IMR-90 (cell line): ENCODE measurements around the gene SLC29A2. TPM values are rescaled to one million over a fixed set of nuclear protein-coding genes. Genes with fewer than 3 reads are reported as not detected.

Source experiments
- ATAC-seq: fragments of 200-7000 bp; cut with Tn5 transposase; 2 replicates; pipeline ENCODE4 v1.9.1; 2020; ENCODE audit warnings: low read depth, mild to moderate bottlenecking, moderate library complexity
- BruUV-seq: library from RNA; stranded (reverse); fragments of 400-500 nt; replicated peaks from 2 replicates; lab custom pipeline; 2021; lab: Mats Ljungman, UMichigan
- CTCF ChIA-PET: fragments of 300-600 bp; formaldehyde crosslinking; extraction: SDS; loops from one replicate; lab custom pipeline; 2021; ENCODE audit warnings: antibody characterized with exemption; lab: Yijun Ruan, JAX
- POLR2A ChIA-PET: fragments of 300-600 bp; sonication (Branson Sonifier 250); formaldehyde crosslinking; loops from one replicate; lab custom pipeline; 2022; ENCODE audit warnings: antibody characterized with exemption; ENCODE audit not compliant: unreplicated experiment; lab: Charles Lee
- DNase-seq: peaks from one replicate; pipeline ENCODE4 v3.0.0; 2013
- H2AFZ ChIP-seq: replicated peaks from 2 replicates; pipeline ENCODE3; 2013; ENCODE audit warnings: low read length, mild to moderate bottlenecking; ENCODE audit not compliant: poor library complexity
- H2AK5ac ChIP-seq: 2 replicates; pipeline ENCODE4 v1.6.1; 2013; ENCODE audit warnings: low read depth, low read length, inconsistent platforms
- H2AK9ac ChIP-seq: replicated peaks from 2 replicates; pipeline ENCODE3; 2013; ENCODE audit warnings: mild to moderate bottlenecking, low read depth, low read length, moderate library complexity; ENCODE audit not compliant: poor library complexity
- H2BK120ac ChIP-seq: 2 replicates; pipeline ENCODE4 v1.6.1; 2013; ENCODE audit warnings: low read depth, low read length, inconsistent platforms
- H2BK15ac ChIP-seq: 3 replicates; pipeline ENCODE4 v1.6.1; 2013; ENCODE audit warnings: low read depth, low read length, inconsistent platforms
- H2BK20ac ChIP-seq: 2 replicates; pipeline ENCODE4 v1.6.1; 2013; ENCODE audit warnings: low read depth, mild to moderate bottlenecking, inconsistent platforms, low read length, moderate library complexity
- H2BK5ac ChIP-seq: 2 replicates; pipeline ENCODE4 v1.6.1; 2013; ENCODE audit warnings: mild to moderate bottlenecking, low read depth, low read length, inconsistent platforms; ENCODE audit not compliant: poor library complexity, severe bottlenecking
- H3K14ac ChIP-seq: replicated peaks from 2 replicates; pipeline ENCODE4 v1.6.1; 2013; ENCODE audit warnings: low read depth, low read length, inconsistent platforms
- H3K18ac ChIP-seq: 2 replicates; pipeline ENCODE4 v1.6.1; 2013; ENCODE audit warnings: low read depth, low read length, control low read depth
- H3K23ac ChIP-seq: 2 replicates; pipeline ENCODE4 v1.6.1; 2013; ENCODE audit warnings: low read depth, low read length, inconsistent platforms
- H3K27ac ChIP-seq: 2 replicates; pipeline ENCODE4 v1.5.1; 2013; ENCODE audit warnings: mild to moderate bottlenecking, control low read depth, low read length; ENCODE audit not compliant: insufficient read depth
- H3K27me3 ChIP-seq: 2 replicates; pipeline ENCODE4 v1.6.1; 2013; ENCODE audit warnings: low read length; ENCODE audit not compliant: control insufficient read depth, insufficient read depth
- H3K36me3 ChIP-seq: 2 replicates; pipeline ENCODE4 v1.6.1; 2013; ENCODE audit warnings: low read length, mixed read lengths; ENCODE audit not compliant: control insufficient read depth, insufficient read depth
- H3K4ac ChIP-seq: 2 replicates; pipeline ENCODE4 v1.6.1; 2013; ENCODE audit warnings: low read depth, low read length, inconsistent platforms
- H3K4me1 ChIP-seq: 2 replicates; pipeline ENCODE4 v1.6.1; 2013; ENCODE audit warnings: low read length, mixed read lengths; ENCODE audit not compliant: control insufficient read depth, insufficient read depth
- H3K4me2 ChIP-seq: 2 replicates; pipeline ENCODE4 v1.6.1; 2013; ENCODE audit warnings: low read depth, mild to moderate bottlenecking, control low read depth, low read length, moderate library complexity
- H3K4me3 ChIP-seq: 2 replicates; pipeline ENCODE4 v1.5.1; 2013; ENCODE audit warnings: low read depth, mild to moderate bottlenecking, control low read depth, low read length, moderate library complexity; ENCODE audit not compliant: insufficient read depth
- H3K56ac ChIP-seq: 2 replicates; pipeline ENCODE4 v1.6.1; 2013; ENCODE audit warnings: low read length, inconsistent platforms; ENCODE audit not compliant: insufficient read depth; ENCODE audit errors: extremely low read depth
- H3K79me1 ChIP-seq, 2 experiments: 2 replicates each; pipeline ENCODE4 v1.6.1; 2013; ENCODE audit warnings: low read length in 2 of 2, inconsistent platforms in 1 of 2, low read depth in 1 of 2
- H3K9ac ChIP-seq: 2 replicates; pipeline ENCODE4 v1.6.1; 2013; ENCODE audit warnings: low read depth, low read length, control low read depth
- H3K9me1 ChIP-seq: 2 replicates; pipeline ENCODE4 v1.6.1; 2013; ENCODE audit warnings: low read length, inconsistent platforms; ENCODE audit not compliant: insufficient read depth
- H3K9me3 ChIP-seq: 2 replicates; pipeline ENCODE4 v1.6.1; 2013; ENCODE audit warnings: low read length; ENCODE audit not compliant: control insufficient read depth, insufficient read depth
- H4K20me1 ChIP-seq: 2 replicates; pipeline ENCODE4 v1.6.1; 2013; ENCODE audit warnings: low read length, inconsistent platforms; ENCODE audit not compliant: insufficient read depth
- H4K5ac ChIP-seq: 2 replicates; pipeline ENCODE4 v1.6.1; 2013; ENCODE audit warnings: mild to moderate bottlenecking, low read depth, low read length, control low read depth
- H4K8ac ChIP-seq, 2 experiments: 2 replicates each; pipeline ENCODE4 v1.6.1; 2013; ENCODE audit warnings: low read depth in 2 of 2, low read length in 2 of 2, control low read depth in 1 of 2, inconsistent platforms in 1 of 2
- H4K91ac ChIP-seq: 2 replicates; pipeline ENCODE4 v1.6.1; 2013; ENCODE audit warnings: low read depth, low read length, inconsistent platforms; ENCODE audit not compliant: insufficient read depth
- BHLHE40 ChIP-seq: fragments of 150-350 bp; IDR thresholded peaks from 2 replicates; pipeline ENCODE4 v1.6.1; 2016; ENCODE audit warnings: mild to moderate bottlenecking, low read depth, low read length
- CEBPB ChIP-seq: IDR thresholded peaks from 2 replicates; pipeline ENCODE4 v1.6.1; 2012; ENCODE audit warnings: low read depth, low read length, improper control_type of control experiment
- CHD1 ChIP-seq: IDR thresholded peaks from 2 replicates; pipeline ENCODE4 v1.6.1; 2012; ENCODE audit warnings: low read depth, low read length, improper control_type of control experiment
- FOS ChIP-seq: fragments of 150-350 bp; IDR thresholded peaks from 2 replicates; pipeline ENCODE4 v1.6.1; 2016; ENCODE audit warnings: low read depth, low read length
- MAFK ChIP-seq: IDR thresholded peaks from 2 replicates; pipeline ENCODE4 v1.6.1; 2012; ENCODE audit warnings: low read depth, low read length, improper control_type of control experiment
- MAZ ChIP-seq: IDR thresholded peaks from 2 replicates; pipeline ENCODE4 v1.6.1; 2012; ENCODE audit warnings: low read depth, mild to moderate bottlenecking, low read length, improper control_type of control experiment, moderate library complexity, borderline replicate concordance
- MXI1 ChIP-seq: IDR thresholded peaks from 2 replicates; pipeline ENCODE4 v1.6.1; 2012; ENCODE audit warnings: low read depth, mild to moderate bottlenecking, low read length, moderate library complexity, borderline replicate concordance
- RAD21 ChIP-seq: IDR thresholded peaks from 2 replicates; pipeline ENCODE4 v1.6.1; 2012; ENCODE audit warnings: low read length, improper control_type of control experiment
- RFX5 ChIP-seq: IDR thresholded peaks from 2 replicates; pipeline ENCODE4 v1.8.0; 2012; ENCODE audit warnings: low read depth, mild to moderate bottlenecking, low read length, moderate library complexity
- SMC3 ChIP-seq: fragments of 150-350 bp; IDR thresholded peaks from 2 replicates; pipeline ENCODE4 v1.6.1; 2016; ENCODE audit warnings: low read depth, mild to moderate bottlenecking, antibody characterized with exemption, low read length, moderate library complexity
- WGBS, 2 experiments: methylation state at CpG; one replicate each; pipeline versions ENCODE4 v1.1.5 to v1.1.7; 2013; ENCODE audit warnings: missing lambda C conversion rate in 2 of 2; ENCODE audit not compliant: insufficient read length in 1 of 2; ENCODE audit errors: extremely low coverage in 2 of 2; 5-methylcytosine and 5-hydroxymethylcytosine counted together
- dilution Hi-C: fragments of 300-500 bp; cut with HindIII; formaldehyde crosslinking; loops from one replicate; pipeline ENCODE4 v1.14.3; 2018; ENCODE audit warnings: low sequenced_read_pairs; ENCODE audit not compliant: unreplicated experiment
- in situ Hi-C: fragments of 300-500 bp; cut with MboI; formaldehyde crosslinking; loops from 3 replicates; pipeline ENCODE4 v1.14.3; 2019; ENCODE audit warnings: low sequenced_read_pairs, inconsistent platforms, mixed read lengths
- intact Hi-C: fragments of 100-400 bp; cut with micrococcal nuclease; formaldehyde crosslinking; loops from 2 replicates; pipeline ENCODE4 v1.10.0; 2022
- polyA plus RNA-seq, 3 experiments: library from polyadenylated mRNA; depleted of rRNA; stranded (reverse); fragments of >200 nt; gene quantifications; 2 replicates each; pipeline ENCODE4 v1.2.3, GENCODE V29; 2012; ENCODE audit warnings: low replicate concordance in 1 of 3
- total RNA-seq: library from RNA; depleted of rRNA; stranded (reverse); fragments of >200 nt; gene quantifications from 2 replicates; pipeline ENCODE4 v1.2.3, GENCODE V29; 2012
- TF ChIP-seq, protein P1 (sequence below): fragments of 150-350 bp; IDR thresholded peaks from 2 replicates; pipeline ENCODE4 v1.6.1; 2017; ENCODE audit warnings: mild to moderate bottlenecking, antibody characterized with exemption, low read length, low read depth
- TF ChIP-seq, protein P2 (sequence below): fragments of 150-350 bp; IDR thresholded peaks from 2 replicates; pipeline ENCODE4 v1.6.1; 2016; ENCODE audit warnings: low read depth, mild to moderate bottlenecking, low read length, moderate library complexity, borderline replicate concordance
- TF ChIP-seq, protein P3 (sequence below): conservative IDR thresholded peaks from 2 replicates; pipeline ENCODE4 v1.5.1; 2012; ENCODE audit warnings: mild to moderate bottlenecking, low read depth, low read length, improper control_type of control experiment

SLC29A2 gene
- total and polyA plus RNA-seq, 2 of the 4 experiments (the other 2 are of a cell fraction): under 0.01 to 1.2 TPM

DNA sequence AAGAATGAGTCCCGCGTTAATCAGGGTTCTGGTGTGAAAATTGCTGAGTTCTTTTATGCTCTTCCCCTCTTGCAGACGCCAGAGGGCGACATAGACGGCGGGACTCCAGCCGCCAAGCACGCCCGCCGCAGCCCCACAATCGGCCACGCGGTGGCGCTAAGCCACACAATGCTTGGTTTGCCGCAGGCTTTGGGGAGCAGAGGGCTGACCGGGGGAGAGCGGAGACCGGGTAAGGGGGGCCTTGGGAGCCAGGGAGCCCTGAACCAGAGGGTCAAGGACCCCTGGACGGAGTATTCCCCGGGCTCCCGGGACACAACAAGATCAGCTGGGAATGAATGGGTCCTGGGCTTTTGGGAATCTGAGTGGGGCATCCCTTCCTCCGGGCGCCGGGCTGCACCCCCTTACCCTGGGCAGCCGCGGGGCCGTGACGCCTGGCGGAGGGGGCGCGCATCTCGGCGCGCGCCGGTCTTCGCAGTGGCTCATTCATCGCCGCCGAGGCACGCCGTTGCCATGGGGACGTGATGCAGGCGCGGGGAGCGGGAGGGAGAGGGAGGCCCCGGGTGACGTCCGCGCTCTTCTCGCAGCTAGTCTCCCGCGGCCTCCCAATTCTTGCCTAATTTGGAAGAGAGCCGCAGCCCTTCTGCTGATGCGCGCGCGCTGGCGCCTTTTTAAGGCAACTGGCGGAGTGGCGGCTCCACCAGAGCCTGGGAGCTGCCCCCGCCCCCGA lies 37.1 kb upstream of the SLC29A2 start:
- H3K9ac ChIP-seq: no peak overlapping the region
- in situ Hi-C loops: loop anchor here (10.0 kb wide), 1 partner anchor 276 kb away; no protein-coding TSS in a partner anchor
- POLR2A ChIA-PET: interaction anchor here (0.6 kb wide), 1 partner anchor 10 kb away, joined by 3 read pairs; no protein-coding TSS in a partner anchor
- TF ChIP-seq, protein P1, sequence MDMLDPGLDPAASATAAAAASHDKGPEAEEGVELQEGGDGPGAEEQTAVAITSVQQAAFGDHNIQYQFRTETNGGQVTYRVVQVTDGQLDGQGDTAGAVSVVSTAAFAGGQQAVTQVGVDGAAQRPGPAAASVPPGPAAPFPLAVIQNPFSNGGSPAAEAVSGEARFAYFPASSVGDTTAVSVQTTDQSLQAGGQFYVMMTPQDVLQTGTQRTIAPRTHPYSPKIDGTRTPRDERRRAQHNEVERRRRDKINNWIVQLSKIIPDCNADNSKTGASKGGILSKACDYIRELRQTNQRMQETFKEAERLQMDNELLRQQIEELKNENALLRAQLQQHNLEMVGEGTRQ: no peak
- TF ChIP-seq, protein P2, sequence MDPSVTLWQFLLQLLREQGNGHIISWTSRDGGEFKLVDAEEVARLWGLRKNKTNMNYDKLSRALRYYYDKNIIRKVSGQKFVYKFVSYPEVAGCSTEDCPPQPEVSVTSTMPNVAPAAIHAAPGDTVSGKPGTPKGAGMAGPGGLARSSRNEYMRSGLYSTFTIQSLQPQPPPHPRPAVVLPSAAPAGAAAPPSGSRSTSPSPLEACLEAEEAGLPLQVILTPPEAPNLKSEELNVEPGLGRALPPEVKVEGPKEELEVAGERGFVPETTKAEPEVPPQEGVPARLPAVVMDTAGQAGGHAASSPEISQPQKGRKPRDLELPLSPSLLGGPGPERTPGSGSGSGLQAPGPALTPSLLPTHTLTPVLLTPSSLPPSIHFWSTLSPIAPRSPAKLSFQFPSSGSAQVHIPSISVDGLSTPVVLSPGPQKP: no peak
- TF ChIP-seq CEBPB (peak; percentile 88), CHD1 (peak; percentile 74; the same call in 1 of the 2 replicates), RAD21 (peak; percentile 100), MAZ (peak; percentile 98), MXI1 (peak; percentile 97), RFX5 (no peak), BHLHE40 (peak; percentile 80; the same call in 1 of the 2 replicates), FOS (no peak), MAFK (peak; percentile 51; the same call in 1 of the 2 replicates), SMC3 (peak; percentile 100)
- TF ChIP-seq, protein P3, sequence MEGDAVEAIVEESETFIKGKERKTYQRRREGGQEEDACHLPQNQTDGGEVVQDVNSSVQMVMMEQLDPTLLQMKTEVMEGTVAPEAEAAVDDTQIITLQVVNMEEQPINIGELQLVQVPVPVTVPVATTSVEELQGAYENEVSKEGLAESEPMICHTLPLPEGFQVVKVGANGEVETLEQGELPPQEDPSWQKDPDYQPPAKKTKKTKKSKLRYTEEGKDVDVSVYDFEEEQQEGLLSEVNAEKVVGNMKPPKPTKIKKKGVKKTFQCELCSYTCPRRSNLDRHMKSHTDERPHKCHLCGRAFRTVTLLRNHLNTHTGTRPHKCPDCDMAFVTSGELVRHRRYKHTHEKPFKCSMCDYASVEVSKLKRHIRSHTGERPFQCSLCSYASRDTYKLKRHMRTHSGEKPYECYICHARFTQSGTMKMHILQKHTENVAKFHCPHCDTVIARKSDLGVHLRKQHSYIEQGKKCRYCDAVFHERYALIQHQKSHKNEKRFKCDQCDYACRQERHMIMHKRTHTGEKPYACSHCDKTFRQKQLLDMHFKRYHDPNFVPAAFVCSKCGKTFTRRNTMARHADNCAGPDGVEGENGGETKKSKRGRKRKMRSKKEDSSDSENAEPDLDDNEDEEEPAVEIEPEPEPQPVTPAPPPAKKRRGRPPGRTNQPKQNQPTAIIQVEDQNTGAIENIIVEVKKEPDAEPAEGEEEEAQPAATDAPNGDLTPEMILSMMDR: peak; percentile 100

More for the DNA sequence above, 37.1 kb upstream of the SLC29A2 start:
- Histone ChIP-seq H4K5ac (no peak overlapping the region), H3K4ac (no peak overlapping the region), H3K36me3 (no peaks in the 10 kb centered on the region), H4K91ac (no peak overlapping the region), H3K4me3 (peak overlapping the region; percentile 26), H3K4me1 (peaks cover 3% of the 10 kb centered on the region), H3K9me3 (no peaks in the 10 kb centered on the region), H3K4me2 (peak overlapping the region; percentile 64), H3K14ac (no peak overlapping the region), H2BK120ac (no peak overlapping the region), H3K23ac (peak overlapping the region; percentile 90; the same call in 1 of the 2 replicates), H2AK9ac (no peak overlapping the region), H2AFZ (peak overlapping the region; percentile 89), H2BK20ac (no peak overlapping the region), H2BK5ac (no peak overlapping the region), H3K27me3 (peaks cover 13% of the 10 kb centered on the region), H3K9me1 (peaks cover 8% of the 10 kb centered on the region; the same call in 1 of the 2 replicates), H3K56ac (no peak overlapping the region), H4K8ac (peak overlapping the region in 1 of 2 experiments; percentile 86; a peak in 1 of 4 replicates), H2AK5ac (no peak overlapping the region), H3K79me1 (peaks cover 7 to 24% of the 10 kb centered on the region in 2 experiments; a peak in 3 of 4 replicates), H3K27ac (peak overlapping the region; percentile 6; the same call in 1 of the 2 replicates), H2BK15ac (no peak overlapping the region), H3K18ac (no peak overlapping the region), H4K20me1 (no peaks in the 10 kb centered on the region)
- intact Hi-C loops (loop anchor here (1.0 to 2.0 kb wide), 7 partner anchors 22 to 426 kb away; partner anchors contain the start of genes BBS1, DPP3 and MRPL11), dilution Hi-C loops (no loop called here)
- CTCF ChIA-PET: interaction anchor here (0.6 to 1.8 kb wide), 7 partner anchors 9 to 31 kb away, joined by 3 to 8 read pairs (median 7); partner anchors contain the start of genes MRPL11 and NPAS4
- ATAC-seq (peak; percentile 96), DNase-seq (peak; percentile 93)
- no TSS peak for BruUV-seq
- WGBS, 2 experiments: 0% methylated on average over 8 of the region's 63 CpGs; no CpG with 5 or more reads in 1 of the 2 experiments
